ENCODE data around the gene POLL.
"Not testable (repeated sequence)": the region's sequence is repeated elsewhere in the genome, so short reads cannot be mapped to it uniquely, and the experiment has no call there.

The POLL gene

GRCh38 chr10:101587725-101588653 is at the start of gene POLL, which contains the start of gene DPCD:
Gene POLL, minus strand, starts transcription at chr10:101588257. Its CDS starts 897 bp downstream, at chr10:101587360.
Gene DPCD, plus strand, starts transcription at chr10:101588321. Its CDS starts 16 bp downstream, at chr10:101588337.
- DNase-seq, result peak; percentile 95

GRCh38 chr10:101633510-101633909 is 45.5 kb upstream of the POLL start:
- DNase-seq, result not testable (repeated sequence)

DNA sequence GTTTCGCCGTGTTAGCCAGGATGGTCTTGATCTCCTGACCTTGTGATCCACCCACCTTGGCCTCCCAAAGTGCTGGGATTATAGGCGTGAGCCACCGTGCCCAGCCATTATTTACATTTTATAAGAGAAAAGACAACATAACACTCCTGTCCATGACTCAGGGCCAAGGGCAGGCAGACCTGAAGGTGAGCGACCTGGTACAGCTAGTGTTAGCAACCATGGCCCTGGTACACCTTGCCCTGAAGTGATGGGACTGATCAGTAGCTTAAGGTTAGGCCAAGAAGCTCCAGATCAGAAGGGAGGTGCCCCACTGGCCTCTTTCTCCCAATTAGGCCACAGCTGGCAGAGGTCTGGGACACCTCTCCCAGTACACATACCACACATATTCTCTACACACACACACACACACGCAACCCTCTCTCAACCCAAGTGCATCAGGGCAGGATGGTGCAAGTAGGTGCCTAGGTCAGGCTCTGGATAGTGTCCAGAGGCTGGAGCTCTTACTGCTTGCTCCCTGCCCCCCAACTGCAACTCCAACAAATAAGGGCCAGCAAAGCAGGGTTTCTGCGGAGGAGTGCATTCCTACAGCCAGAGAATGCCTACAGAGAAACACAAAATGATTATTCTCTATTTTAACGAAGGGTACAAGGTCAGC is 43.9 kb upstream of the POLL start:
- DNase-seq, result no peak

DNA sequence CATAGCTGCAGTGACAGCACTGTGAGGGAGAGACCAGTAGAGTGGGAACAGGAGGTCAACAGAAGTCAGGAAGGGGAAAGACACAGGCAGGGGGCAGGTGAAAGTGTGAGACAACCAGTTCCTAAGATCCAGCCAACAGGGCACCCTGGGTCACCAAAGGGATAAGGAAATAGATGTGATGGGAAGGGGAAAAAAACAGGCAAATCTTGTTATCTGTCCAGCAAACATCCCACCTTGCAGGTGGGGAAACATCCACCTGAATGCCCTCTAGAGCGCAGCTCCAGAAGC is 42.5 kb upstream of the POLL start:
- DNase-seq, result no peak

- no peak for DNase-seq
Measured at GRCh38 chr10:101629837-101630632, 42.0 kb upstream of the POLL start.

DNA sequence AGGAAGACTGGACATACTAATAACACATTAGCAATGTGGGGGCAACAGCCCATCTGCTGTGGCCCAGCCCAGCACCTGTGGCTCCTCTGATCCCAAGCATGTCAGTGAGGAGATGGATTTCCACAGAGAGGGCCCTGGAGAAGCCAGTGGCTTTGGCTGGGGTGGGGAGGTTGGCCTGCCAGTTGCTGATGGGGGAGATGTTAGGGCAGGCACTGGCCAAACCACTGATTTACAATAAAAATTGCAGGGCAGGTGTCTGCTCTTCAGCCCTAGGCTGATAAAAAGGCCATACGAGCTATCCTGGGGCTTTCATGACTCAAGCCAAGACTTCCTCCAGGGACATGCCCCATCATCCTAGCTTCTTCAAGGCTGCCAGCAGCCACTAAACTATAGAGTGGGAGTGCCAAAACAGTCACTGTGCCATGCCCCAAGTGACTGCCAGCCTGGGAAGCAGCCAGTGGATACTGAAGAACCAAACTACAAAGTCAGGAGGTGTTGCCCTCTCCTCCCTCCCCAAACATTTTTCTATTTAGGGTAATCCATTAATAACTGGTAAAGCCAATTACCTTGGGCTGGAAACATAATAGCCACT is 37.9 kb upstream of the POLL start:
- DNase-seq, result no peak

GRCh38 chr10:101624526-101625102 is 36.6 kb upstream of the POLL start:
- DNase-seq, result no peak

- DNase-seq, result no peak
Measured at GRCh38 chr10:101623528-101623927, 35.5 kb upstream of the POLL start.

DNA sequence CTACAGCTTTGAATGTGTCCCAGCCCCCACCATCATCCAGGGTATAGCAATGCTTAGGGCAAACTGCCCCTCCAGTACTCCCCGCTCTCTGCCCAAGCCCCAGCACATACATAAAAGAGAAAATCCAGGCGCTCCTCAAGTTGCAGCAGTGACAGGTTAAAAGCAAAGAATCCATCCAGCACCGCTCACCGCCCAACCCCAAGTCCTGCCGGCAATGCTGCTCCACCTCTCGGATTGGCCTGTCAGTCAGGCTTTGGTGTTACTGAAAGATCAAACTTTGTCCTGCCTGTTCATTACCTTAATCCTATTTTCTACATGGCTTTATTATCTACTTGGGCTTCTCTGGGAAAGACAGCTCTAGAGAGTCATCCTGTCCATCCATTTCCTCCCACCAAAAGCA is 31.9 kb upstream of the POLL start:
- no peak for DNase-seq

- DNase-seq, result no peak
Measured at GRCh38 chr10:101618871-101619270, 30.8 kb upstream of the POLL start.

- DNase-seq, result no peak
Measured at GRCh38 chr10:101617824-101618568, 29.9 kb upstream of the POLL start.

DNA sequence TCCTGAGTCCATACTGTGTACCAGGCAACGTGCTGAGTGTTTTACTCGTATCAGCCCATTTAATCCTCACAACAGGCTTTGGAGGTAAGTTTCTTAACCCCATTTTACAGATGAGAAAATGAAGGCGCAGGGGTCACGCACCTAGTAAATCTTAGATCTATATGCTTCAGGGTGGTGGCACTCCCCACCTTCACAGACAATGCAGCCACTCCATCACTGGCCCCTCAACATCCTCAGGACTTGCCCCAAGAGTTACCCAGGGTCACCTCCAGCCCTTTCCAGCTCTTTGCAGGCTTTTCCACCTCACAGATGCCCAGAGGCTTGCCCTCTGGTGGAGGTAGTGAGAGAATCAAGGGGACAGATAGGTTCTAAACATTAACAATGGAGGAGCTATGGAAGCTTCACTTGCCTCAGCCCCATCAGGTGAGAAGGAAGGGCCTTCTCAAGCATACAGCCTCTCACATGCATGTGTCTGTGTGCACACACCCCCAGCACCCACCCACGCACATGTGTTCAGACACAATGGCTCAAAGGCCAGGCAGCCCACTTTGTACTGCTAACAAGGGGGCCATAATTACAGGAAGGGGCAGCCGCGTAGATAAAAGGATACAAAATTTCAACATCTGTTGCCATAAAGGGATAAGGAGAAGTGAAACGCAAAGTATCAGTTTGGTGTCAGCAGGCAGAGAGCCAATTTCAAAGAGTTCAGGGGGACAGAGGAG is 29.2 kb upstream of the POLL start:
- DNase-seq, result no peak

GRCh38 chr10:101616415-101617101 is 28.5 kb upstream of the POLL start:
- no peak for DNase-seq

DNA sequence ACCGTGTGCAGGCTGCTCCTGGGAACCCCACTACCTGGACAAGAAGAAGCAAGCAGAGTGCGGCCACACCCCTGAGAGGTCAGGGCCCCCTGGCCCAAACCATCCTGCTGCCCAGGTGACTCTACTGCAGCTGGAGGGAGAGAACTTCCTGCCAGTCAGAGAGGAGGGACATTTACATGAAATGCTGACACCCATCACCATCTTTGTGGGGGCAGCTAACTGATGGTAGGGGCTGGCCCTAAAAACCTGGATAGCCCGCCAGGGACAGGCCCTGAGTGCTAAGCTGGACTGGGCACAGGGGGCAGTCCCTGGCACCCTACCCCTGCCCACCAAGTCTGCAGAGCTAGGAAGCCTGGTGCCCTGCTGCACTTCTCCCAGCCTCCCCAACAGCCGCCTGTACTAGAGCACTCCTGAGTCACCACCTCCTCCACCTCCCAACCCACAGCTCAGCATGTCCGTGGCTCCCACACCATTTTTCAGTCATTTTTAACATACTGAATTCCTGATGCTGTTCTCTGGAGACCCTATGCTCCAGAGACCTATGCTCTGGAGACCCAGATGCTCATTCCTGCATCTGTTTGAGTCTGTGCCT is 27.6 kb upstream of the POLL start:
- no peak for DNase-seq

GRCh38 chr10:101614663-101615524 is 26.8 kb upstream of the POLL start:
- no peak for DNase-seq

DNA sequence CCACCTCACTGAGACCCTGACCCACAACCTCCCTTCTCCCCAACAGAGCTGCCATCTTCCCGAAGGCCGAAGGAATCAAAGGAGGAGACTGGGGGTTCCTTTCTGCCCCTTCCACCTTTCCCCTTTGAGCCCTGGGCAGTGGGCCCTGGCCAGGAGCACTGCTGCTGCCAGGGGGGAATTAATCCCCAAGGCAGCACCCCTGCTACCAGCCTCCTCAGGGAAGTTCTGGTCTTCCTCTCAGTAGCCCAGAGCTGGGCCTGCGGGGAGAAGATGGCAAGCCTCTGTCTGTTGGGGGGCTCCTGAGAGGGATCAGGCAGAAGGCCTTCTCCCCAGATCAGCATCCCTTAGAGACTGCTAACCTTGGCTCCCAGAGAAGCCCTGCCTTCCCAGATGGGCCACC is 25.6 kb upstream of the POLL start:
- no peak for DNase-seq

DNA sequence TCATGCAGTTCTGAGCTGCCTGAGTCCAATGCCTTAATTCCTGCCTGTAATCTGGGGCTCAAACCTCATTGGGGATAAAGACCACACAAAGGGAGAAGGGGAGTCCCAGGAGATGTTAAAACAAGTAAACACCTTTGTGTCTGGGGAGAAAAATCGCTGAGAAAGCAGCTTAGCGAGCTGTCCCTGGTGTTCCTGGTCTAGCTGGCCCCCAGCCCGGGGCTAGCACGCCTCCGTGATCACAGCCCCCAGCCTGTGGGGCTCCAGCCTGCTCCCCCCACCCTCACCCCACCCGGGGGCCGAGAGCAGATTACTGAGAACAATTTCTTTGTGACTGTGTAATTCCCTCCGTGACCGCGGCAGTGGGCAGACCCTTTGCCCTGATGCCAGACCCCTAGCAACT is 24.8 kb upstream of the POLL start:
- no peak for DNase-seq

DNA sequence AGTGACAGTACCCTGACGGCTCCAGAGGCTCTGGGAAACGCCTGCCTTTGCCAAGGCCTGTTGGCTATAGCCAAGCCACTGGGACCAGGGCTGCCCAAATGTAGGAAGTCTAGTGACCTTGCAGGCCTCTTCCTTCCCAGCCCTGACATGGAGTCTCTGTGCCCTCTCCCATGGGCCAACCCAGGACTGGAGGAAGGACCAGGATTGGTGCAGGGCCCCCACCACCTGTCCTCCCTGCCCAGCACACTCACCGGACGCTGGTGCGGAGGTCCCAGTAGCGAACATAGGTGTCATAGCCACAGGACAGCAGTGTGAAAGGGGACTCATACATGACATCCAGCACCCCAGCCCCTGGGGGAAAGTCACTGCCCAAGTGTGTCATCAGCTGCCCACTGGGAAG is 24.0 kb upstream of the POLL start:
- DNase-seq, result no peak
